Mesothelial cell of epicardium (in vitro differentiated cells): ENCODE results near the gene DECR2. TPM values are rescaled to one million over a fixed set of nuclear protein-coding genes. Genes with fewer than 3 reads are reported as not detected.
"Not testable (repeated sequence)": the region's sequence is repeated elsewhere in the genome, so short reads cannot be mapped to it uniquely, and the experiment has no call there.

ENCODE experiments used
- DNase-seq, 2 experiments: peaks; one replicate each; pipeline ENCODE4 v3.0.0; 2021; ENCODE audit warnings: low spot score in 2 of 2; ENCODE audit not compliant: unreplicated experiment in 2 of 2
- H3K27ac Mint-ChIP-seq: 2 replicates; pipeline ENCODE4 v1.8.0; 2021; ENCODE audit warnings: mixed read lengths
- H3K27me3 Mint-ChIP-seq: 2 replicates; pipeline ENCODE4 v1.8.0; 2021; ENCODE audit warnings: low read depth, mixed read lengths
- H3K36me3 Mint-ChIP-seq: 2 replicates; pipeline ENCODE4 v1.8.0; 2021; ENCODE audit warnings: mixed read lengths
- H3K4me1 Mint-ChIP-seq: 2 replicates; pipeline ENCODE4 v1.8.0; 2021; ENCODE audit warnings: mixed read lengths
- H3K4me3 Mint-ChIP-seq: 2 replicates; pipeline ENCODE4 v1.8.0; 2021; ENCODE audit warnings: mild to moderate bottlenecking, moderate library complexity, mixed read lengths
- H3K9me3 Mint-ChIP-seq: 2 replicates; pipeline ENCODE4 v1.8.0; 2021; ENCODE audit warnings: mixed read lengths
- total RNA-seq: library from RNA; stranded (reverse); gene quantifications from 3 replicates; pipeline ENCODE4 v1.2.1, GENCODE V29; 2021
- TF ChIP-seq, protein P1 (sequence below): fragments of 200-600 bp; sonication (generic); IDR thresholded peaks from one replicate; pipeline ENCODE4 v1.5.0; 2021; ENCODE audit warnings: antibody characterized with exemption; ENCODE audit not compliant: unreplicated experiment

Gene DECR2
- total RNA-seq, 1 donor from 2014 or later = 35.4 TPM

DNA sequence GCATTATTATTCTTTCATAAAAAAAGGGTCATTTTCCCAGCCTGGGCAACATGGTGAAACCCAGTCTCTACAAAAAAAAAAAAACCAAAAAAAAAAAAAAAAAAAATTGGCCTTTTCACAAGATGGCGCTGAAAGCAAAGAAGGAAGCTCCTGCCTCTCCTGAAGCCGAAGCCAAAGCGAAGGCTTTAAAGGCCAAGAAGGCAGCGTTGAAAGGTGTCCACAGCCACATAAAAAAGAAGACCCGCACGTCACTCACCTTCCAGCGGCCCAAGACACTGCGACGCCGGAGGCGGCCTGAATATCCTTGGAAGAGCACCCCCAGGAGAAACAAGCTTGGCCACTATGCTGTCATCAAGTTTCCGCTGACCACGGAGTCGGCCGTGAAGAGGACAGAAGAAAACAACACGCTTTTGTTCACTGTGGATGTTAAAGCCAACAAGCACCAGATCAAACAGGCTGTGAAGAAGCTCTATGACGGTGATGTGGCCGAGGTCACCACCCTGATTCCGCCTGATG is 15.0 kb upstream of the DECR2 start:
- DNase-seq = no peak
- H3K27ac Mint-ChIP-seq = peak overlapping the region; percentile 86
- H3K9me3 Mint-ChIP-seq = no peaks in the 10 kb centered on the region
- peaks cover 44% of the 10 kb centered on the region for H3K4me1 Mint-ChIP-seq
- H3K36me3 Mint-ChIP-seq = no peaks in the 10 kb centered on the region
- TF ChIP-seq, protein P1, sequence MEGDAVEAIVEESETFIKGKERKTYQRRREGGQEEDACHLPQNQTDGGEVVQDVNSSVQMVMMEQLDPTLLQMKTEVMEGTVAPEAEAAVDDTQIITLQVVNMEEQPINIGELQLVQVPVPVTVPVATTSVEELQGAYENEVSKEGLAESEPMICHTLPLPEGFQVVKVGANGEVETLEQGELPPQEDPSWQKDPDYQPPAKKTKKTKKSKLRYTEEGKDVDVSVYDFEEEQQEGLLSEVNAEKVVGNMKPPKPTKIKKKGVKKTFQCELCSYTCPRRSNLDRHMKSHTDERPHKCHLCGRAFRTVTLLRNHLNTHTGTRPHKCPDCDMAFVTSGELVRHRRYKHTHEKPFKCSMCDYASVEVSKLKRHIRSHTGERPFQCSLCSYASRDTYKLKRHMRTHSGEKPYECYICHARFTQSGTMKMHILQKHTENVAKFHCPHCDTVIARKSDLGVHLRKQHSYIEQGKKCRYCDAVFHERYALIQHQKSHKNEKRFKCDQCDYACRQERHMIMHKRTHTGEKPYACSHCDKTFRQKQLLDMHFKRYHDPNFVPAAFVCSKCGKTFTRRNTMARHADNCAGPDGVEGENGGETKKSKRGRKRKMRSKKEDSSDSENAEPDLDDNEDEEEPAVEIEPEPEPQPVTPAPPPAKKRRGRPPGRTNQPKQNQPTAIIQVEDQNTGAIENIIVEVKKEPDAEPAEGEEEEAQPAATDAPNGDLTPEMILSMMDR = no peak
- no peaks in the 10 kb centered on the region for H3K27me3 Mint-ChIP-seq
- peak overlapping the region; percentile 17 for H3K4me3 Mint-ChIP-seq

DNA sequence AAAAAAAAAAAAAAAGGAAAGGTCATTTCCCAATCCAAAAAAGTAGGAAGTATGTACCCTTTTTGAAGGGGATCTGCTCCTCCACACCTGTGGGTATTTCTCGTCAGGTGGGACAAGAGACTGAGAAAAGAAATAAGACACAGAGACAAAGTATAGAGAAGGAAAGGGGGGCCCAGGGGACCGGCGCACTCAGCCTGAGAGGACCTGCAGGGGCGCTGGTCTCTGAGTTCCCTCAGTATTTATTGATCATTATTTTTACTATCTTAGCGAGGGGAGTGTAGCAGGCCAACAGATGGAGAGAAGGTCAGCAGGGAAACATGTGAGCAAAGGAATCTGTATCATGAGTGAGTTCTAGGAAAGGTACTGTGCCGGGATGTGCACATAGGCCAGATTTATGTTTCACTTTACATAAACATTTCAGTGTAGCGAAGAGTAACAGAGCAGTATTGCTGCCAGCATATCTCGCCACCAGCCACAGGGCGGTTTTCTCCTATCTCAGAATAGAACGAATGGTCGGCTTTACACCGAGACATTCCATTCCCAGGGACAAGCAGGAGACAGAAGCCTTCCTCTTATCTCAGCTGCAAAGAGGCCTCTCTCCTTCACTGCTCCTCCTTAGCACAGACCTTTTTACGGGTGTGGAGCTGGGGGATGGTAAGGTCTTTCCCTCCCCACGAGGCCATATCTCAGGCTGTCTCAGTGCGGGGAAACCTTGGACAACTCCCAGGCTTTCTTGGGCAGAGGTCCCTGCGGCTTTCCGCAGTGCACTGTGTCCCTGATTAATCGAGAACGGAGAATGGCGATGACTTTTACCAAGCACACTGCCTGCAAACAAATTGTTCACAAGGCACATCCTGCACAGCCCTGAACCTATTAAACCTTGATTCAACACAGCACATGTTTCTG is 13.7 kb upstream of the DECR2 start:
- Mint-ChIP-seq H3K4me1 (peaks cover 36% of the 10 kb centered on the region), H3K27ac (peak overlapping the region; percentile 95), H3K4me3 (peak overlapping the region; percentile 47)
- not testable (repeated sequence) for H3K27me3 Mint-ChIP-seq, H3K9me3 Mint-ChIP-seq, H3K36me3 Mint-ChIP-seq
- DNase-seq = peak in 1 of 2 experiments; percentile 20

DNA sequence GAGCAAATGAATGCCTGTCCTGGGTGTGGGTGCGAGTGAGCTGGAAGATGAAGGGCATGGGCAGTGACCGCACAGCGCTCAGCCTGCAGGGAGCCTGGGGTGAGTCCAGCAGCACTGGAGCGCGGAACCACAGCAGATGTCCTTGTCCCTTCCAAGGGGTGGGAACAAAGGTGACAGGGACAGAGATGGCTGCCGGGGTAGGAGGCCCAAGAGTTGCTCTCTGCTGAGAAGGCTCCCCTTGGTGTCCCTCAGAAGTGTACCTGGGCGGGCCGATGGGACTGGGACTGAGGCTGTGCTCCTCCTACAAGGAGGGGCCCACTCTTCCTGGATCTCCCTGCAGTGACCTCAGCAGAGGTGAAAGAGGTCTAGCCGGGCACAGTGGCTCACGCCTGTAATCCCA is 12.3 kb upstream of the DECR2 start:
- TF ChIP-seq, protein P1 = no peak
- Mint-ChIP-seq H3K36me3 (peaks cover 3% of the 10 kb centered on the region), H3K27ac (no peak overlapping the region), H3K4me3 (no peak overlapping the region), H3K27me3 (no peaks in the 10 kb centered on the region), H3K9me3 (no peaks in the 10 kb centered on the region), H3K4me1 (peaks cover 27% of the 10 kb centered on the region)
- DNase-seq = no peak

DNA sequence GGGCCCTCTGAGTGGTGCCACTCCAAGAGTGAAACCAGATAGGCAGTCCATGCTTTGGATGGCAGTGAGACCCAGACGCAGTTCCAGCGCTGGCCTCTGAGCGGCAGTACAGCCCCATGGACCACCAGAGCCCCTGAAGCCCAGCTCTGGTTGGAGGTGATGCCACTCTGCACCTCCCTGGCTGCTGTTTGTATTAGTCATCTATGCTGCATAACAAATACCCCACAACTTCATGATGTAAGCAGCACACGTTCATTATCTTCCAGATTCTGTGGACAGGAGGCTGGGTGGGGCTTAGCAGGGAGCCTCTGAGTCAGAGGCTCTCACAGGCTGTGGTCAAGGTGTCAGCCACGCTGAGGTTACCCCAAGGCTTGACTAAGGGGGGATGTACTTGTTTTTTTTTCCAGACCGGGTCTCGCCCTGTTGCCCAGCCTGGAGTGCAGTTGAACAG is 9.8 kb upstream of the DECR2 start:
- Mint-ChIP-seq H3K9me3 (no peaks in the 10 kb centered on the region), H3K36me3 (peaks cover 3% of the 10 kb centered on the region), H3K4me1 (peaks cover 31% of the 10 kb centered on the region), H3K27ac (no peak overlapping the region), H3K27me3 (no peaks in the 10 kb centered on the region), H3K4me3 (no peak overlapping the region)
- TF ChIP-seq, protein P1 = peak; percentile 43
- DNase-seq = no peak

DNA sequence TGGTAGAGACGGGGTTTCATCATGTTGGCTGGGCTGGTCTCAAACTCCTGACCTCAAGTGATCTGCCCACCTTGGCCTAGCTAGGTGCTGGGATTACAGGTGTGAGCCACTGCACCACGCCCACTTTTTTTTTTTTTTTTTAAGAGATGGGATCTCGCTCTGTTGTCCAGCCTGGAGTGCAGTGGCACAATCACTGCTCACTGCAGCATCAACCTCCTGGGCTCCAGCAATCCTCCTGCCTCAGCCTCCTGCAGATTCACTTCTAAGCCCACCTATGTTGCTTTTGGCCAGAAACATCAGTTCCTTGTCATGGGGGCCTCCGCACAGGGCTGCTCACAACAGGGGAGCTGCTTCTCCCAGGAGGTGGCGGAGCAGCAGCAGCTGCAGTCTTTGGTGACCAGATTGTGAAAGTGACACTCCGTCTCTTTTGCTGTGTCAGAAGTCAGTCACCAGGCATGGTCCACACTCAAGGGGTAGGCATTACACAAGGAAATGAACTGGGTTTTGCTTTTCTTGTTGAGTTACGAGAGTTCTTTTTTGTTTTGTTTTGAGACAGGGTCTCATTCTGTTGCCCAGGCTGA is 9.1 kb upstream of the DECR2 start:
- Mint-ChIP-seq H3K4me3 (no peak overlapping the region), H3K4me1 (peaks cover 30% of the 10 kb centered on the region), H3K9me3 (no peaks in the 10 kb centered on the region), H3K27ac (no peak overlapping the region), H3K36me3 (peaks cover 3% of the 10 kb centered on the region), H3K27me3 (no peaks in the 10 kb centered on the region)
- no peak for DNase-seq
- TF ChIP-seq, protein P1 = no peak

DNA sequence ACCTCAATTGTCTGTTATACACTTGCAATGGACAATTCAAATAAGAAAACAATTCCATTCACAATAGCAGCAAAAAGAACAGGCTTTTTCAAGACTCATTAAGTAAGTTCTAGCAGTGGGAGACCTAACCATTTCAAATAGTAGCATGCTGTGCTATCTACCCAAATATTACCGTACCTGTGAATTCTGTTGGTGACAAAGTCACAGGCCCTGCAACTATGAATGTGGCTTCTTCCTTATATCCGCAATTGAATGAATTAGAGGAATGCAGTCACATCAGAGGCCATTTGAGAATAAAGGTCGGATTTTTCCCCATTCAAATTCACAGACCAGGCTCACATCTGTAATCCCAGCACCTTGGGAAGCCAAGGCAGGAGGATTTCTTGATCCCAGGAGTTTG is 5.5 kb upstream of the DECR2 start:
- Mint-ChIP-seq H3K27me3 (no peaks in the 10 kb centered on the region), H3K9me3 (no peaks in the 10 kb centered on the region), H3K27ac (peak overlapping the region; percentile 98), H3K4me1 (peaks cover 21% of the 10 kb centered on the region), H3K36me3 (peaks cover 4% of the 10 kb centered on the region), H3K4me3 (peak overlapping the region; percentile 89)
- TF ChIP-seq, protein P1 = no peak
- no peak for DNase-seq
